HepG2 (cell line): ENCODE data around the gene ARHGEF40. TPM values are rescaled to one million over a fixed set of nuclear protein-coding genes. Genes with fewer than 3 reads are reported as not detected.

Source experiments
- ATF7 ChIP-seq, 2 experiments: fragments of 450-650 bp in 1 of 2; sonication (generic) in 1 of 2; formaldehyde crosslinking in 1 of 2; IDR thresholded peaks; 2 replicates each; pipeline versions ENCODE4 v1.4.0 to v1.6.1; 2016 to 2020; ENCODE audit warnings: antibody characterized with exemption in 1 of 2, mild to moderate bottlenecking in 1 of 2, missing genetic modification reagents in 1 of 2
- BCL6 ChIP-seq: IDR thresholded peaks from 2 replicates; pipeline ENCODE4 v1.6.1; 2016; ENCODE audit warnings: missing genetic modification reagents, missing compliant biosample characterization
- JARID2 ChIP-seq: sonication (generic); formaldehyde crosslinking; IDR thresholded peaks from 2 replicates; pipeline ENCODE4 v1.8.1; 2023; ENCODE audit warnings: missing genetic modification reagents, inconsistent platforms; ENCODE audit not compliant: insufficient replicate concordance
- KDM5B ChIP-seq: sonication (generic); formaldehyde crosslinking; IDR thresholded peaks from 2 replicates; pipeline ENCODE4 v1.4.0; 2020; ENCODE audit warnings: missing genetic modification reagents, mild to moderate bottlenecking, borderline replicate concordance
- KLF15 ChIP-seq: sonication (generic); formaldehyde crosslinking; IDR thresholded peaks from 2 replicates; pipeline ENCODE4 v1.8.1; 2023; ENCODE audit warnings: borderline replicate concordance, mild to moderate bottlenecking, inconsistent platforms, missing genetic modification reagents, mixed read lengths
- RFXAP ChIP-seq: sonication (generic); formaldehyde crosslinking; IDR thresholded peaks from 2 replicates; pipeline ENCODE4 v1.4.0; 2020; ENCODE audit warnings: missing genetic modification reagents, borderline replicate concordance
- ZBTB34 ChIP-seq: sonication (generic); formaldehyde crosslinking; IDR thresholded peaks from 2 replicates; pipeline ENCODE4 v1.8.0; 2022; ENCODE audit warnings: mild to moderate bottlenecking, missing genetic modification reagents
- ZBTB4 ChIP-seq: sonication (generic); formaldehyde crosslinking; IDR thresholded peaks from 2 replicates; pipeline ENCODE4 v1.4.0; 2020; ENCODE audit warnings: missing genetic modification reagents, mild to moderate bottlenecking, borderline replicate concordance
- ZBTB49 ChIP-seq: sonication (generic); formaldehyde crosslinking; IDR thresholded peaks from 2 replicates; pipeline ENCODE4 v1.4.0; 2020; ENCODE audit warnings: missing genetic modification reagents, borderline replicate concordance
- ZNF10 ChIP-seq: sonication (generic); formaldehyde crosslinking; IDR thresholded peaks from 2 replicates; pipeline ENCODE4 v1.4.0; 2020; ENCODE audit warnings: mild to moderate bottlenecking, low read depth, missing genetic modification reagents, borderline replicate concordance
- ZNF275 ChIP-seq: sonication (generic); formaldehyde crosslinking; IDR thresholded peaks from 2 replicates; pipeline ENCODE4 v1.8.0; 2022; ENCODE audit warnings: missing genetic modification reagents, mild to moderate bottlenecking, inconsistent platforms, borderline replicate concordance
- ZNF468 ChIP-seq: sonication (generic); formaldehyde crosslinking; IDR thresholded peaks from 2 replicates; pipeline ENCODE4 v1.8.0; 2022; ENCODE audit warnings: mild to moderate bottlenecking, moderate library complexity, missing genetic modification reagents
- ZNF605 ChIP-seq: sonication (generic); formaldehyde crosslinking; IDR thresholded peaks from 2 replicates; pipeline ENCODE4 v1.8.0; 2022; ENCODE audit warnings: mild to moderate bottlenecking, missing genetic modification reagents
- ZNF607 ChIP-seq: sonication (generic); formaldehyde crosslinking; IDR thresholded peaks from 2 replicates; pipeline ENCODE4 v1.5.1; 2020; ENCODE audit warnings: missing genetic modification reagents, mild to moderate bottlenecking, borderline replicate concordance
- ZNF710 ChIP-seq: sonication (generic); formaldehyde crosslinking; IDR thresholded peaks from 2 replicates; pipeline ENCODE4 v1.5.0; 2020; ENCODE audit warnings: mild to moderate bottlenecking, missing genetic modification reagents, borderline replicate concordance
- ZSCAN21 ChIP-seq: sonication (generic); formaldehyde crosslinking; IDR thresholded peaks from 2 replicates; pipeline ENCODE4 v1.8.0; 2022; ENCODE audit warnings: mild to moderate bottlenecking, missing genetic modification reagents, moderate library complexity, borderline replicate concordance
- polyA plus RNA-seq, 8 experiments: library from polyadenylated mRNA; depleted of rRNA in 3 of 8; stranded (reverse) in 7 of 8; unstranded in 1 of 8; fragments of >200 nt; fragmentation: Illumina TruSeq in 4 of 8; extraction: Trizol in 4 of 8; gene quantifications; 2 replicates each; pipeline versions ENCODE4 v1.2.1 to v1.2.3, GENCODE V29; 2011 to 2016; ENCODE audit warnings: low read depth in 4 of 8, missing spikeins in 1 of 8, mixed read lengths in 1 of 8; ENCODE audit not compliant: insufficient read depth in 1 of 8
- total RNA-seq, 5 experiments: library from RNA; depleted of rRNA; stranded (reverse); fragments of >200 nt; fragmentation: Illumina TruSeq; extraction: Trizol; gene quantifications; 2 replicates each; pipeline ENCODE4 v1.2.3, GENCODE V29; 2016; ENCODE audit warnings: low read depth in 1 of 5

ARHGEF40 gene
- total and polyA plus RNA-seq, 2 of the 13 experiments (the other 11 are each of a cell fraction or from before 2014, with no cell fraction given), result 28.1 to 78.1 TPM

GRCh38 chr14:21092273-21093011, 22.3 kb downstream of the ARHGEF40 start (continued):
- TF ChIP-seq ZBTB4 (CRISPR knock-in tag) (peak; percentile 100), ZNF710 (CRISPR knock-in tag) (peak; percentile 90; the same call in 1 of the 2 replicates), ZNF275 (no peak), ZNF468 (0 out of 2 replicates have a peak, but pooled peaks have one; percentile 72), ATF7 (IDR thresholded peaks at IDR 0.05) (no peak), ATF7 (CRISPR knock-in tag; IDR thresholded peaks at IDR 0.05) (no peak), BCL6 (peak; percentile 68), JARID2 (CRISPR knock-in tag) (peak; percentile 88), KLF15 (no peak), ZBTB49 (CRISPR knock-in tag) (peak; percentile 63; the same call in 1 of the 2 replicates), ZSCAN21 (CRISPR knock-in tag) (peak; percentile 98), KDM5B (CRISPR knock-in tag) (peak; percentile 67; the same call in 1 of the 2 replicates), ZBTB34 (no peak), ZNF10 (CRISPR knock-in tag) (no peak), ZNF607 (CRISPR knock-in tag) (peak; percentile 66; the same call in 1 of the 2 replicates), RFXAP (CRISPR knock-in tag) (peak; percentile 61; the same call in 1 of the 2 replicates), ZNF605 (CRISPR knock-in tag) (no peak)
